A549 (cell line): Measurements from ENCODE around the gene TCERG1L.

Experiments
- EP300 ChIP-seq, 2 experiments: fragments of >200 bp; sonication (Bioruptor Twin); formaldehyde crosslinking; IDR thresholded peaks; 2 replicates in 1 of 2; 3 replicates in 1 of 2; pipeline ENCODE4 v1.6.1; 2016 to 2017
- RAD21 ChIP-seq, 2 experiments: fragments of >200 bp in 1 of 2; sonication (Bioruptor Twin) in 1 of 2; formaldehyde crosslinking in 1 of 2; IDR thresholded peaks in 1 of 2; conservative IDR thresholded peaks in 1 of 2; 2 replicates in 1 of 2; 3 replicates in 1 of 2; pipeline ENCODE4 v1.6.1; 2012 to 2018; ENCODE audit warnings: inconsistent platforms in 1 of 2
- TF ChIP-seq, protein P1 (sequence below): fragments of >200 bp; sonication (Bioruptor Twin); formaldehyde crosslinking; IDR thresholded peaks from 3 replicates; pipeline ENCODE4 v1.5.1; 2016

DNA sequence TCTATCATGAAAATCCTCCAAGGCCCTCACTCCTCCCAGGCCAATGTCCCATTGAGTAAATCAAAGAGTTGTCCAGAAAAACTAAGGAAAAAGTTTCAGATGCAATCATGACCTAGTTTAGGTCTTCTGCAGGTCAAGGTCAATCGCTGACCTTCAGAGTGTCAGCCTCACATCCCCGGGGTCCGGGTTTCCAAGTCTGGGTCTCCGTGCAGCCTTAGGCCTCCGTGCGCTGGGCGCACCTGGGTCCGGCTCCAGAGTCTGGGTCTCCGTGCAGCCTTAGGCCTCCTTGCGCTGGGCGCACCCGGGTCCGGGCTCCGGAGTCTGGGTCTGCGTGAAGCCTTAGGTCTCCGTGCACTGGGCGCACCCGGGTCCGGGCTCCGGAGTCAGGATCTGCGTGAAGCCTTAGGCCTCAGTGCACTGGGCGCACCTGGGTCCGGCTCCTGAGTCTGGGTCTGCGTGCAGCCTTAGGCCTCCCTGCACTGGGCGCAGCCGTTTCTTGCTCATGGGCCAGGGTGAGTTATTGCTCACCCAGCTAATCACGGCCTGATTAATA, 236.2 kb downstream of the TCERG1L start:
- TF ChIP-seq RAD21 (conservative IDR thresholded peaks at IDR 0.05 in 1 of 2, IDR thresholded peaks at IDR 0.05 in 1 of 2) (no peak), EP300 (IDR thresholded peaks at IDR 0.05) (no peak)
- TF ChIP-seq, protein P1, sequence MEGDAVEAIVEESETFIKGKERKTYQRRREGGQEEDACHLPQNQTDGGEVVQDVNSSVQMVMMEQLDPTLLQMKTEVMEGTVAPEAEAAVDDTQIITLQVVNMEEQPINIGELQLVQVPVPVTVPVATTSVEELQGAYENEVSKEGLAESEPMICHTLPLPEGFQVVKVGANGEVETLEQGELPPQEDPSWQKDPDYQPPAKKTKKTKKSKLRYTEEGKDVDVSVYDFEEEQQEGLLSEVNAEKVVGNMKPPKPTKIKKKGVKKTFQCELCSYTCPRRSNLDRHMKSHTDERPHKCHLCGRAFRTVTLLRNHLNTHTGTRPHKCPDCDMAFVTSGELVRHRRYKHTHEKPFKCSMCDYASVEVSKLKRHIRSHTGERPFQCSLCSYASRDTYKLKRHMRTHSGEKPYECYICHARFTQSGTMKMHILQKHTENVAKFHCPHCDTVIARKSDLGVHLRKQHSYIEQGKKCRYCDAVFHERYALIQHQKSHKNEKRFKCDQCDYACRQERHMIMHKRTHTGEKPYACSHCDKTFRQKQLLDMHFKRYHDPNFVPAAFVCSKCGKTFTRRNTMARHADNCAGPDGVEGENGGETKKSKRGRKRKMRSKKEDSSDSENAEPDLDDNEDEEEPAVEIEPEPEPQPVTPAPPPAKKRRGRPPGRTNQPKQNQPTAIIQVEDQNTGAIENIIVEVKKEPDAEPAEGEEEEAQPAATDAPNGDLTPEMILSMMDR = no peak
